HepG2 (cell line): ENCODE measurements around the gene BDP1.

Experiments used
- CENPBD1 ChIP-seq: sonication (generic); formaldehyde crosslinking; IDR thresholded peaks from 2 replicates; pipeline ENCODE4 v1.8.0; 2022; ENCODE audit warnings: missing genetic modification reagents, low read depth, mild to moderate bottlenecking, borderline replicate concordance
- DPF2 ChIP-seq: sonication (generic); formaldehyde crosslinking; IDR thresholded peaks from 2 replicates; pipeline ENCODE4 v1.4.0; 2020; ENCODE audit warnings: mild to moderate bottlenecking, low read depth, missing genetic modification reagents, borderline replicate concordance
- HDAC2 ChIP-seq: sonication (generic); formaldehyde crosslinking; IDR thresholded peaks from 2 replicates; pipeline ENCODE4 v1.4.0; 2020; ENCODE audit warnings: missing genetic modification reagents
- KAT7 ChIP-seq: IDR thresholded peaks from 2 replicates; pipeline ENCODE4 v1.6.1; 2018; ENCODE audit warnings: borderline replicate concordance, missing compliant biosample characterization
- RBM22 ChIP-seq: fragments of 200-400 bp; formaldehyde crosslinking; optimal IDR thresholded peaks from 2 replicates; pipeline ENCODE3; 2017; ENCODE audit warnings: mild to moderate bottlenecking, low read length, moderate library complexity
- SETDB1 ChIP-seq: sonication (generic); formaldehyde crosslinking; IDR thresholded peaks from 2 replicates; pipeline ENCODE4 v1.5.1; 2020; ENCODE audit warnings: missing genetic modification reagents, mild to moderate bottlenecking, borderline replicate concordance
- TAF1 ChIP-seq: sonication (generic); formaldehyde crosslinking; IDR thresholded peaks from 2 replicates; pipeline ENCODE4 v1.4.0; 2020; ENCODE audit warnings: missing genetic modification reagents

- TF ChIP-seq TAF1 (CRISPR knock-in tag) (no peak), HDAC2 (no peak), DPF2 (CRISPR knock-in tag) (no peak), RBM22 (no peak), CENPBD1 (CRISPR knock-in tag) (no peak), SETDB1 (CRISPR knock-in tag) (no peak), KAT7 (CRISPR knock-in tag) (no peak)
These were observed 82.2 kb downstream of the BDP1 start for GRCh38 chr5:71537687-71538086.
